Left cardiac atrium (tissue), 4 donors: Measurements from ENCODE around the gene ANKZF1. TPM values are rescaled to one million over a fixed set of nuclear protein-coding genes. Genes with fewer than 3 reads are reported as not detected.

Experiments used
- ATAC-seq, 2 donors: fragments of 200-7000 bp; cut with Tn5 transposase; one replicate each; pipeline ENCODE4 v1.9.1; 2020; ENCODE audit warnings: mild to moderate bottlenecking in 2 of 2, moderate library complexity in 2 of 2
- DNase-seq: peaks from one replicate; pipeline ENCODE4 v3.0.0-alpha.2; 2020
- intact Hi-C, 2 donors: fragments of 100-400 bp; cut with DNase I; formaldehyde crosslinking; loops; one replicate each; pipeline versions ENCODE4 v1.14.1 to v1.15.1; 2022 to 2023
- total RNA-seq, 2 donors: library from RNA; stranded (reverse); fragmentation: NEBNext Ultra II Directional; extraction: Animal tissue kit (Norgen Biotek cat#: 25700); gene quantifications; one replicate each; pipeline ENCODE4 v1.2.1, GENCODE V29; 2021
- donor health status: DM: no; HTN: yes; CAD: no.
- donor health status: DM: no; HTN: yes; CAD: no; lungs with severe emphysema.
- donor health status: DM: yes; HTN: yes; CAD: no.
- donor health status: Dilated cardiomyopathy.

ANKZF1 gene
- total RNA-seq, 2 donors from 2014 or later = 16.0 to 20.3 TPM

DNA sequence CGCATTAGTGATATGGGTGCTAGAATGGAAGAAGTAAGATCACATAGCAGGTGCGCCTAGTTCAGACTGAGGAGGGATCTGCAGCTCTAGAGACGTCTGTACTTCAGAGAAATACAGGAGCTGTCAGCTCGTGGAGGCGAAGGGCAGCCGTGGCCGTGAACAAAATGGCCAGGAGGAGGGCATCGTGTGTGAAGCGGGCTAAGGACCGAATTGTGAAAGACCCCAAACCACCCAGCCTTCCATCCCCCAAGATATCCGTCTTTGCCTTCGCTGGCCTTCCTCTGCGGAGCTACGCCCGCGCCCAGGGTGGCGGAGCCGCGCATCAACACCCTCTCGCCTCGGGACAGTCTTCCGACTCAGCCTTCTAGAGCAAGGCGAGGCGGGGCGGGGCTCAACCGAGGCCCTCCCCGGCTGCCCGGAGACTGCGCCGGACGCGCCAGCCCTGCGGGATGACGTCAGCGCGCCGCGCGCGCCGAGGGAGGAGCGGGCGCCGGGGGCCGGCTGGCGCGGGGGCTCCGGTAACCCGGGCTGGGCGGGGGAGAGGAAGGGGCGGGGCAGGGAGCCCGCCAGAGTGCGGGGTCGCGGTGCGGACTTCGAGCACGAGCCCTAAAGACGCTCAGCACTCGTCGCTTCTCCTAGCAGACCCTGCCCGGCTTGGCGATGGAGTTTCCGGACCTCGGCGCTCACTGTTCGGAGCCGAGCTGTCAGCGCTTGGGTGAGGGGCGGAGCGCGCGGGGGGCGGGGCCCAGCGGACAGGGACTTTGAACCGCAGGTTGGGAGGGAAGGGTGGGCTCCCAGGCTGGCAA, 23.1 kb upstream of the ANKZF1 start, which contains the start of gene ZFAND2B:
TSS of gene ZFAND2B (plus strand) at position 455 of the 806 bp plus-strand sequence. CDS start at position 661, 206 bp downstream.
- intact Hi-C loops = no loop called here
- peak; percentile 96 for DNase-seq
- peak; percentile 98 for ATAC-seq

- intact Hi-C loops = no loop called here
These were observed 22.3 kb upstream of the ANKZF1 start for GRCh38 chr2:219207134-219207883.

GRCh38 chr2:219207884-219208740, 21.5 kb upstream of the ANKZF1 start:
- intact Hi-C loops = no loop called here
- no peak for DNase-seq
- no peak for ATAC-seq

More at GRCh38 chr2:219207134-219207883, 22.3 kb upstream of the ANKZF1 start:
- ATAC-seq (no peak), DNase-seq (no peak)

- DNase-seq (no peak), ATAC-seq (no peak)
- intact Hi-C loops = no loop called here
These were observed 20.1 kb upstream of the ANKZF1 start for GRCh38 chr2:219209236-219210195.

GRCh38 chr2:219210196-219210885, 19.3 kb upstream of the ANKZF1 start:
- ATAC-seq (no peak), DNase-seq (no peak)
- intact Hi-C loops = no loop called here

GRCh38 chr2:219210886-219211362, 18.7 kb upstream of the ANKZF1 start:
- no peak for ATAC-seq
- DNase-seq = no peak
- intact Hi-C loops = no loop called here

GRCh38 chr2:219213026-219213415, 16.6 kb upstream of the ANKZF1 start:
- DNase-seq = no peak
- no peak for ATAC-seq
- intact Hi-C loops = no loop called here

DNA sequence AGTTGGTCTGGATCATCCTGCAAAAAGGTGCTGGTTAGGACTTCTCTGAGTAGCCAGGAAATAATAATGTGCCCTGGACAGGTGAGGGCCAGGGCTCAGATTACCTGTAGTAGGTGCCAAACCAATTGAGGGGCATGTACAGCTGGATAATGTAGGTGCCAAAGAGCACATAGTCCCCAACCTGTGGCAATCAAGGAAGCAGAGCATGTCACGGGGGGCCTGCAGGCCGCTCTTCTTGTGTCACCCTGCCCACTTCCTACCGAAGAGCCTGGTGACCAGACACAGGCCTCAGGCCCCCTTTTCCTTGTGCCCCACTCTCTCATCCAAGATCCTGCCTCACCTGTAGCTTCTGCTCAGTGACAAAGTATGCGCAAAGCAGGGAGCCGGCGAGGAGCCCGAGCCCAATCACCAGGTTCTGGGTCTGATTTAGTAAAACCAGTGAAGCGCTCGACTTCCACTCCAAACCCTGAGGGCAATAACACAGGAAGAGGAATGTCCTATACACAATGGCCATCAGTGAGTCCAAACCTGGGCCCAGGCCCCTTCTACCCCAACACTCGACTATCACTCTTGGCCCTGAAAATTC, 16.0 kb upstream of the ANKZF1 start:
- DNase-seq (no peak), ATAC-seq (no peak)
- intact Hi-C loops = no loop called here

DNA sequence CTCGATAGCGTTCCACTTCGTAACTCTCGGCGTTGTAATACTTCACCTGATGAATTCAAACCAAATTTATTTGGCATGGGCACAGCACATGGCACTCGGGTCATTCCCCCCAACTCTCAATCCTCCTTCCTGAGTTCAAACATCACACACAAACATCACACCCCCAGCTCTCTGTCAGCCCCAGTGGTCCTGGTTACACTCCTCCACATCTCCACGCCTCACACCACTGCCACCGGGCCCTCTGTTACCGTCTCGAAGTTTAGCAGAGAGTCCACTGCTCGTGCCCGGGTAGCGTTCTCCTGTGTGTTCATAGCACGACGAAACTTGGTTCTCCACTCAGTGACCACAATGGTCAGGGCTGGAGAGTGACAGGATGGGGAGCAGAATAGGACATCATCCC, 15.5 kb upstream of the ANKZF1 start:
- intact Hi-C loops = no loop called here
- no peak for DNase-seq
- ATAC-seq = no peak

- DNase-seq (no peak), ATAC-seq (no peak)
- intact Hi-C loops = loop anchor here (5.0 kb wide), 1 partner anchor 37 kb away; the partner anchor contains the start of genes CNPPD1 (in 2 of the 2) and RETREG2 (in 2 of the 2)
These were observed 14.8 kb upstream of the ANKZF1 start for GRCh38 chr2:219214786-219215185.

DNA sequence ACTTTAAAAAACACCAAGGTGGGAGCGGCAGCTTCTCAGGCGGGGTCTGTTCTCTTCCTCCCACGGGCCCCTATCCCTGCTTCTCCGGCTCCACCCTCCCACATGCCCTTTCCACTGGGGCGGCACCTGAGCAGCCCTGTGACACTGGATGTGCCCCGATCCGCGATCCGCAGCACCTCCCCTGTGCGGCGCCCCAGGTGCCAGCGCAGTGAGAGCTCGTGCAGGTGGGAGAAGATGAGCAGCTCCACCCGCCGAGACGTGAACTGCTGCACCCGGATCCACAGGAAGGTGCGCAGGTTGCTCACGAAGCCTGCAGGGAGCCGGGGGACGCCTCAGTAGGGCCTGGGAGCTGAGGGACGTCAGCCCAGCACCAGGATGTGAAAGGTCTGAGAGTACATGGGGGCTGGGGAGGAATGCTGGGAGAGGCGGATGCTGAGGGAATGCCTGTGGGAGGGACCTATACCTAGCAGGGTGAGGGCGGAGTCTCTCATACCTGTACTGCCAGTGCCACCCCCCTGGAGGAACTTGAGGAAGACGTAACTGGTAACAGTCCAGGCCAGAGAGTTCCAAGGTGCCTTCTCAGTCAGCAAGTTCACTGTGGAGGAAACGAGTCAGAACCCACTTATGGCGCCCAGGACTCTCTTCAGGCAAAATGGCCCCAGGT, 13.6 kb upstream of the ANKZF1 start:
- intact Hi-C loops = loop anchor here (5.0 kb wide), 1 partner anchor 39 kb away; the partner anchor contains the start of genes CNPPD1 (in 2 of the 2) and RETREG2 (in 2 of the 2)
- no peak for DNase-seq
- no peak for ATAC-seq

GRCh38 chr2:219216535-219216915, 13.1 kb upstream of the ANKZF1 start:
- DNase-seq (no peak), ATAC-seq (no peak)
- intact Hi-C loops = loop anchor here (5.0 kb wide), 1 partner anchor 39 kb away; the partner anchor contains the start of genes CNPPD1 (in 2 of the 2) and RETREG2 (in 2 of the 2)

DNA sequence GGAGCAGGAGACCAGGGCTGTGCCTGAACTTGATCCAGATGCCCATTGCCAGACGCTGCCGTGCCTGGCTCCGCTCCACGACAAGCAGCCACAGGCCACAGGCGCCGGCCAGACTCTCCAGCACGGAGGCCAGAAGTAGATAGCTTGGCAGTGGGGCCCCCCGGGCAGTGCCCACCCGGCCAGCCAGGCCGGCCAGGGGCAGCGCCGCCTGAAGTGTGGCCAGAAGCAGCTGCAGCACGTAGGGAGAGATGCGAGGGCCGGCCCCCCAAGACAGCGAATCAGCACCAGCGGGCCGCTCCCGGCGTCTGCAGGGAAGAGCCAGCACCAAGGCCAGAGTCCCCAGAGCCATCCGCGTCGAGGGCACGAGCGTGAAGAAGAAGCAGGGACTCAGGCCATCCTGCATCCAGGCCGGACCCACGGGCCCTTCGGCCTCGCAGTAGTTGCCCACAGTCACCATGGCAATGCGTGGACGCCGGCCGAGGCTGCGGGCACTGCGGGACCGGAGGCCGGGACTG, 11.3 kb upstream of the ANKZF1 start:
- peak; percentile 60 to 69 for ATAC-seq
- intact Hi-C loops = loop anchor here (5.0 kb wide), 1 partner anchor 41 kb away; the partner anchor contains the start of genes CNPPD1 (in 2 of the 2) and RETREG2 (in 2 of the 2)
- peak; percentile 77 for DNase-seq

- intact Hi-C loops = loop anchor here (5.0 kb wide), 1 partner anchor 42 kb away; the partner anchor contains the start of genes CNPPD1 (in 2 of the 2) and RETREG2 (in 2 of the 2)
- ATAC-seq (peak; percentile 91), DNase-seq (peak; percentile 99)
These were observed 10.6 kb upstream of the ANKZF1 start, which contains the start of gene ABCB6 for GRCh38 chr2:219218732-219219701. Gene ABCB6 (minus strand): TSS chr2:219218958. CDS start chr2:219218673, 285 bp downstream.
